Fibroblast of mammary gland (primary cell): Measurements from ENCODE around the gene SETD1A.
A peak's percentile ranks its signal among the peaks of the same experiment; 100 is the strongest.

Experiments
- DNase-seq: peaks from one replicate; pipeline ENCODE4 v3.0.0-alpha.2; 2010; ENCODE audit warnings: low read depth
- H3K4me3 ChIP-seq: 2 replicates; pipeline ENCODE4 v1.5.1; 2011; ENCODE audit warnings: low read depth, mild to moderate bottlenecking, low read length, moderate library complexity; ENCODE audit not compliant: control insufficient read depth
- CTCF ChIP-seq: conservative IDR thresholded peaks from 2 replicates; pipeline ENCODE4 v1.5.1; 2011; ENCODE audit warnings: low read depth, low read length, inconsistent platforms; ENCODE audit not compliant: control insufficient read depth, insufficient read depth

SETD1A gene

GRCh38 chr16:30942426-30942806, 15.1 kb upstream of the SETD1A start:
- no peak for TF ChIP-seq CTCF
- no peak overlapping the region for H3K4me3 ChIP-seq
- no peak for DNase-seq

- no peak for DNase-seq
- TF ChIP-seq CTCF = no peak
- no peak overlapping the region for H3K4me3 ChIP-seq
These were observed 13.2 kb upstream of the SETD1A start for GRCh38 chr16:30944352-30944751.

- no peak for DNase-seq
- no peak for TF ChIP-seq CTCF
- no peak overlapping the region for H3K4me3 ChIP-seq
These were observed 10.6 kb upstream of the SETD1A start for GRCh38 chr16:30946671-30947540.

GRCh38 chr16:30947541-30947858, 10.1 kb upstream of the SETD1A start:
- no peak overlapping the region for H3K4me3 ChIP-seq
- no peak for TF ChIP-seq CTCF
- DNase-seq = no peak

- no peak for TF ChIP-seq CTCF
- peak overlapping the region; percentile 75 for H3K4me3 ChIP-seq
These were observed 9.5 kb upstream of the SETD1A start for GRCh38 chr16:30947859-30948666.

GRCh38 chr16:30948667-30949649, 8.6 kb upstream of the SETD1A start, which contains the start of gene ORAI3:
ORAI3 (plus strand) TSS chr16:30949068; CDS start chr16:30949290, 222 bp downstream.
- peak; percentile 46 for DNase-seq
- TF ChIP-seq CTCF = no peak
- H3K4me3 ChIP-seq = peak within 1 kb of the TSS; percentile 75

More at GRCh38 chr16:30947859-30948666, 9.5 kb upstream of the SETD1A start:
- peak; percentile 97 for DNase-seq
